Hindlimb muscle (tissue), 1 donor: ENCODE measurements around the gene HIF3A. TPM values are rescaled to one million over a fixed set of nuclear protein-coding genes. Genes with fewer than 3 reads are reported as not detected.
"Not testable (repeated sequence)": the region's sequence is repeated elsewhere in the genome, so short reads cannot be mapped to it uniquely, and the experiment has no call there.

ENCODE experiments used
- DNase-seq: peaks from one replicate; pipeline ENCODE4 v3.0.0-alpha.2; 2013
- polyA plus RNA-seq: library from polyadenylated mRNA; unstranded; fragments of 120-200 nt; gene quantifications from one replicate; pipeline ENCODE4 v1.2.1, GENCODE V29; 2013; ENCODE audit not compliant: insufficient read length

Gene HIF3A
- polyA plus RNA-seq, 1 donor: 412 TPM

GRCh38 chr19:46294494-46294893 lies 2.3 kb upstream of the HIF3A start:
- DNase-seq: no peak

- no peak for DNase-seq
Measured at GRCh38 chr19:46295401-46296201, 1.2 kb upstream of the HIF3A start.

GRCh38 chr19:46296202-46296480 lies 701 bp upstream of the HIF3A start:
- no peak for DNase-seq

GRCh38 chr19:46297700-46298478 lies 1.0 kb downstream of the HIF3A start:
- DNase-seq: peak; percentile 92

- no peak for DNase-seq
Measured at GRCh38 chr19:46298479-46299003, 1.7 kb downstream of the HIF3A start.

DNA sequence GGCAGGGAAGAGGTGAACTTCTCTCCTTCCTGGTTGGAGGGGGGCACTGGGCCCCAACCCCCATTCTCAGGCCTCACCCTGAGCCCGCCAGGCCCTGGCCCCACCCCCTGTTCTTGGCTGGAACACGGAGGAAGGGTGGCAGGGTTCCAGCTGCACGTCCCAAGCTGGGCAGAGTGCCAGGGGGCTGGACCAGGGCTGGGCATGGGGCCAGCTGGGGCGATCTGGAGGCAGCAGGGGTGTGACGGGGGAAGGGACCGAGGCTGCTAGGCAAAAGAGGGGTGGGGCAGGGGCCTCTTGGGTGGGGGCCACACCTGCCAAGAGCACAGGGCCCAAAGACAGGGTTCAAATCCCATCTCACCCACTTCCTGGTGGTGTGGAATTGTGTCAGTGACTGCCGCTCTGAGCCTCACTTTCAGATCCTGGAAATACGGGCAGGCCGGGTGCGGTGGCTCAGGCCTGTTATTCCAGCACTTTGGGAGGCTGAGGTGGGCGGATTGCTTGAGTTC lies 2.2 kb downstream of the HIF3A start:
- DNase-seq: peak; percentile 93

DNA sequence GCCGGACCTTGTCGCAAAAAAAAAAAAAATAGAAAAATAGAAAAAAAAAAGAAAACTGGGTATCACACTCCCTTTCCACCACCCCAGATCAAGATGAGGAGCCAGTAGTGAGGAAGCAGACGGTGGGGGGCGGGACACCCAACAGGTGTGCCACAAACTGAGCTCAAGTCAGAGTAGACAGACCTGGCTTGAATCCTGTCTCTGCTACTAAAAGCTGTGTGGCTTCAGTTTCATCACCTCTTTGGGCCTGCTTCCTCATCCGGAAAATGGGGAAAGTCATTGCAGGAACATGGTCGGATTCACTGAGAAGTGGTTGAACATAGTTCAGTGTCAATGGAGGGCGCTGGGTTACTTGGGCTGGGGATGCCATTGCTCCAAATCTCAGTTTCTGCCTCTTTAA lies 2.9 kb downstream of the HIF3A start:
- no peak for DNase-seq

- DNase-seq: no peak
Measured at GRCh38 chr19:46303322-46303690, 6.5 kb downstream of the HIF3A start.

- DNase-seq: peak; percentile 35
Measured at GRCh38 chr19:46303691-46304397, 7.0 kb downstream of the HIF3A start.

GRCh38 chr19:46306501-46306900 lies 9.7 kb downstream of the HIF3A start:
- DNase-seq: no peak

GRCh38 chr19:46308510-46308909 lies 11.7 kb downstream of the HIF3A start:
- no peak for DNase-seq

DNA sequence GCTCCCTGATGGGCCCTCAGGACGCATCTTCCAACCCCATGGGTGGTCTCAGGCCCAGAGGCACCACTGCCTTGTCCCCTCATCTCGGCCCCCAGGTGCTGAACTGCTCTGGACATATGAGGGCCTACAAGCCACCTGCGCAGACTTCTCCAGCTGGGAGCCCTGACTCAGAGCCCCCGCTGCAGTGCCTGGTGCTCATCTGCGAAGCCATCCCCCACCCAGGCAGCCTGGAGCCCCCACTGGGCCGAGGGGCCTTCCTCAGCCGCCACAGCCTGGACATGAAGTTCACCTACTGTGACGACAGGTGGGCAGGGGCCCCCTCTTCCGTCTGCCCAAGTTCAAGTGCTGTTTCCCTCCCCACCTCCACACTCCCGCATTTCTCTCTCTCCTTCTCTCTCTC lies 12.2 kb downstream of the HIF3A start:
- no peak for DNase-seq

- no peak for DNase-seq
Measured at GRCh38 chr19:46311444-46311843, 14.6 kb downstream of the HIF3A start.

DNA sequence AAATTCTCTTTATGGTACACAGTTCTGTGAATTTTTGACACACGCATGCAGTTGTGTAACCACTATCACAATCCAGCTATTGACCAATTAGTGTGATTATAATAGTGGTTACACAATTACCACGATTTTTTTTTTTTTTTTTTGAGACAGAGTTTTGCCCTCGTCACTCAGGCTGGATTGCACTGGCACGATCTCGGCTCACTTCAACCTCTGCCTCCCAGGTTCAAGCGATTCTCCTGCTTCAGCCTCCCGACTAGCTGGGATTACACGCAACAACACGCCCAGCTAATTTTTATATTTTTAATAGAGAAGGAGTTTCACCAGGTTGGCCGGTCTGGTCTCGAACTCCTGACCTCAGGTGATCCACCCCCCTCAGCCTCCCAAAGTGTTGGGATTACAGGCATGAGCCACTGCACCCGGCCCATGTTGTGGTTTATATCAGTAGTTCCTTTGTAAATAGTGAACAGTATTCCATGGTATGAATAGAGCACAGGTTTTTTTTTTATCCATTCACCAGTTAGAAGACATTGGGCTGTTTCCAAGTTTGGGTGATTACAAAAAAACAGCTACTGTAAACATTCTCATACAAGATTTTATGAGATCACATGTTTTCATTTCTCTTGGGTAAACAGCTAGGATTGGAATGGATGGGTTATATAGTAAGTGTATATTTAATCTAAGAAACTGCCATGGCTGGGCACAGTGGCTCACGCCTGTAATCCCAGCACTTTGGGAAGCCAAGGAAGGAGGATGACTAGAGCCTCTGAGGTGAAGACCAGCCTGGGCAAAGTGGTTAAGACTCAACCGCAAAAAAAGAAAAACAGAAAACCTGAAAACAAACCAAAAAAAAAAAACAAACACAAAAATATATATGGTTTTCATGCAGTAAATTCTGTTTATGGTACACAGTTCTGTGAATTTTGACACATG lies 17.0 kb downstream of the HIF3A start:
- not testable (repeated sequence) for DNase-seq

GRCh38 chr19:46317339-46317738 lies 20.5 kb downstream of the HIF3A start:
- no peak for DNase-seq

GRCh38 chr19:46319613-46320012 lies 22.8 kb downstream of the HIF3A start:
- no peak for DNase-seq

DNA sequence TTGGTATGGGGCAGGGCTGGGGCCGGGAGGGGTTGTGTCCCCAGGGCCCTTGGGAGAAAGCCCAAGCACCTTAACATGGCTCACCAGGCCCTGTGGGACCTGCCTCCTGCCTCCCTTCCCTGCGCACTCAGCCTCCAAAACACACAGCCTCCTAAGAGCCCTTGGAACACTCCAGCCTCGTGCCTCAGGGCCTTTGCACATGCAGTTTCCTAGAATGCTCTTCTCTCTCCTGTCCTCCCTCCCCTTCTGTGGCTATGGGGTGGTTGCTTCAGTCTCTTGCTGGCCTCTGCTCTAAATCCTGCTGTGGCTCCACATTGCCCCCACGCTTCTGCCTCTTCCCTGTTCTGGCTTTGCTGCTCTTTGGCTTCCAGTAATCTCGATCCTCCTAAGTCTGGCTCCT lies 23.7 kb downstream of the HIF3A start:
- no peak for DNase-seq

- no peak for DNase-seq
Measured at GRCh38 chr19:46321653-46322052, 24.8 kb downstream of the HIF3A start.

DNA sequence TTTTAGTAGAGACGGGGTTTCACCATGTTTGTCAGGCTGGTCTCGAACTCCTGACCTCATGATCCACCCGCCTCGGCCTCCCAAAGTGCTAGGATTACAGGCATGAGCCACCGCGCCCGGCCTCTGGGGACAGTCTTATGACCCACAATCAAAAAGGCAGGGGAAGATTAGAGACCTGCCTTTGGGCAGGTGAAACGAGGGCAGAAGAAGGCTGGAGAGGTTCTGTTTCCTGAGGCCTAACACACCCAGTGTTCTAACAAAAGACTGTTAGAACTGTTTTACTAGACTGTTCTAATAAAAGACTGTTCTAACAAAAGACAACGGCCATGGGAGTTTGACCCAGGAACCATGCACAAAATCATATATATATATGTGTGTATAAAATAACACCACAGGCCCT lies 26.4 kb downstream of the HIF3A start:
- not testable (repeated sequence) for DNase-seq

DNA sequence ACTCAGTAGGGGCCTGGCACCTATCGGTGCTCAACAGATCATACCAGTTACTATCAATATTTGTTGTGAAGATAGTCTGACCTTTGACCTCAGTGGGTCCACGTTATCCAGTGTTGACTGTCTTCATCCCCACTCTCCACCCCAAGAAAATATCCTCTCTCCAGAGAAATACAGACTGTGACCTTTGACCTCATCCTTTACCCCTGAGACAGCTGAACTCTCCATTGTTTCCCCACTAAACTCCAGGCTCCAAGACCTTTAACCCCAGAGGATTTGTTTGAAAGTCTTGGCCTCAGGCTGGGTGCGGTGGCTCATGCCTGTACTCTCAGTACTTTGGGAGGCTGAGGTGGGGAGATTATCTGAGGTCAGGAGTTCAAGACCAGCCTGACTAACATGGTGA lies 27.4 kb downstream of the HIF3A start:
- DNase-seq: no peak

GRCh38 chr19:46326608-46327007 lies 29.8 kb downstream of the HIF3A start:
- no peak for DNase-seq

- no peak for DNase-seq
Measured at GRCh38 chr19:46328079-46328478, 31.2 kb downstream of the HIF3A start.
